Activated CD4-positive, alpha-beta T cell treated with anti-CD3 and anti-CD28 coated beads for 36 hours (primary cell): Measurements from ENCODE around the gene CSAD. TPM values are rescaled to one million over a fixed set of nuclear protein-coding genes. Genes with fewer than 3 reads are reported as not detected.
"Not testable (repeated sequence)": the region's sequence is repeated elsewhere in the genome, so short reads cannot be mapped to it uniquely, and the experiment has no call there.

Source experiments
- ATAC-seq: fragments of 200-7000 bp; cut with Tn5 transposase; one replicate; pipeline ENCODE4 v1.10.0; 2021; ENCODE audit warnings: mild to moderate bottlenecking, moderate library complexity
- CTCF ChIA-PET: fragments of 350-600 bp; sonication (Branson Sonifier 250); formaldehyde crosslinking; loops from one replicate; lab custom pipeline; 2021; ENCODE audit warnings: antibody characterized with exemption; lab: Charles Lee
- POLR2A ChIA-PET: fragments of 350-600 bp; sonication (Branson Sonifier 250); formaldehyde crosslinking; loops from one replicate; lab custom pipeline; 2021; ENCODE audit warnings: antibody characterized with exemption, inconsistent platforms; lab: Charles Lee
- DNase-seq: peaks from one replicate; pipeline ENCODE4 v3.0.0-alpha.2; 2020
- H3K27ac Mint-ChIP-seq: one replicate; pipeline ENCODE4 v1.8.0; 2021; ENCODE audit warnings: mixed read lengths
- H3K27me3 Mint-ChIP-seq: one replicate; pipeline ENCODE4 v1.8.0; 2021; ENCODE audit warnings: mixed read lengths
- H3K36me3 Mint-ChIP-seq: one replicate; pipeline ENCODE4 v1.8.0; 2021; ENCODE audit warnings: low read depth, mixed read lengths
- H3K4me1 Mint-ChIP-seq: one replicate; pipeline ENCODE4 v1.8.0; 2021; ENCODE audit warnings: mixed read lengths
- H3K4me3 Mint-ChIP-seq: one replicate; pipeline ENCODE4 v1.8.0; 2021; ENCODE audit warnings: mild to moderate bottlenecking, moderate library complexity, mixed read lengths
- H3K9me3 Mint-ChIP-seq: one replicate; pipeline ENCODE4 v1.8.0; 2021; ENCODE audit warnings: low read depth, mixed read lengths
- intact Hi-C, 2 experiments: fragments of 100-400 bp; cut with DNase I in 1 of 2; cut with micrococcal nuclease in 1 of 2; formaldehyde crosslinking; loops; one replicate each; pipeline versions ENCODE4 v1.14.2 to v1.15.1; 2022 to 2024; cut with DNase I, micrococcal nuclease
- total RNA-seq, 2 experiments: library from RNA; stranded (reverse); gene quantifications; one replicate each; pipeline ENCODE4 v1.2.3, GENCODE V29; 2021

CSAD gene
- total RNA-seq, 2 experiments from 2014 or later = 20.0 to 23.1 TPM

DNA sequence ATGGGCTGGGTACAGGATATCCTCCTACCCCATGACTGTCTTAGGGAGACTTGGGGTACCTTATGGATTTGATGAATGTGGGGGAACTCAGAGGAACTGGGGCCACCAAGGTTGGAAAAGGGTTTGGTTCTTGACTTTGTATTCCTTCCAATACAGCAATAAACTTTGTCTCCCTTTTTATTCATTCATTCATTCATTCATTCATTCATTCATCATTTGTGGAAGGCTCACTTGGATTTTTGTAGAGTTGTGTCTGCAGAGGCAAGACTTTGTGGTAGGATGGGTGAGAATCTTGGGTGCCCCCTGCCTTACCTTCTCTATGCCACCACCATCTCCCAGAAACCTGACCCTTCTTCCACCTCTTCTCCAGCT lies 56.4 kb downstream of the CSAD start:
- ChIA-PET CTCF (no interaction called here), POLR2A (no interaction called here)
- intact Hi-C loops = no loop called here
- Mint-ChIP-seq H3K4me1 (peaks cover 4% of the 10 kb centered on the region), H3K27ac (no peak overlapping the region), H3K4me3 (no peak overlapping the region), H3K9me3 (no peaks in the 10 kb centered on the region), H3K36me3 (no peaks in the 10 kb centered on the region), H3K27me3 (peaks cover 4% of the 10 kb centered on the region)
- DNase-seq (no peak), ATAC-seq (no peak)

DNA sequence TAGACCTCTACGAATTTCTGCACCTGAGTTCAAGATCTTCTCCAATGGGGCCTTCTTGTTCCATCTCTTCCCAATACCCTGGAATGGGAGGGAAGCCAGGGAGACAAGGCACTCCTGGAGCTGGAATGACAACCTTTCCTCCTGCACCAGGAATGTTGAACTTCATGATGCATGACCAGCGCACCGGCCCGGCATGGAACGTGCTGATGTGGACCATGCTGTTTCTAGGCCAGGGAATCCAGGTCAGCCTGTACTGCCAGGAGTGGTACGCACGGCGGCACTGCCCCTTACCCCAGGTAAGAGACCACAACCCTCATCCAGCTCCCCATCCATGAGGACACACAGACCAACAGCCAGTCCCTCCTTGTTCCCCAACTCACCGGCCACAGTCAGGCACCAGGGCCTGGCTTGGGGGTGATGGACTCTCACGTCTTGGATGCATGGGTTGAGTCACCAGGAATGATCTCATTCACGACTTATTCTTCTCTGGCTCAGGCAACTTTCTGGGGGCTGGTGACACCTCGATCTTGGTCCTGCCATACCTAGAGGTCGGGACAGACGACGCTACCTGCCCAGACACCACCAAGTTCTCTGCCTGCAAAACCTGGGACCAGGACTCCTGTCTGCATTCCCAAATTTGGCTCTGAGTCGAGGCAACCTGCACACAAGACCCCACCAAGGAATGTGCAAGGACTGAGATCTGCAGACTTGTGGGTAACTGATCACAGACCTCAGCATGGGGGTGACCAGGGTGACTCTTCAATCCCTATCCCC lies 57.0 kb downstream of the CSAD start:
- DNase-seq = no peak
- H3K4me1 Mint-ChIP-seq = peaks cover 4% of the 10 kb centered on the region
- H3K27me3 Mint-ChIP-seq = peaks cover 4% of the 10 kb centered on the region
- H3K9me3 Mint-ChIP-seq = no peaks in the 10 kb centered on the region
- intact Hi-C loops = no loop called here
- ATAC-seq = no peak
- H3K27ac Mint-ChIP-seq = no peak overlapping the region
- CTCF ChIA-PET = interaction anchor here (0.6 kb wide), 1 partner anchor 58 kb away, joined by 4 read pairs; no protein-coding TSS in a partner anchor
- H3K4me3 Mint-ChIP-seq = no peak overlapping the region
- H3K36me3 Mint-ChIP-seq = no peaks in the 10 kb centered on the region
- POLR2A ChIA-PET = no interaction called here

DNA sequence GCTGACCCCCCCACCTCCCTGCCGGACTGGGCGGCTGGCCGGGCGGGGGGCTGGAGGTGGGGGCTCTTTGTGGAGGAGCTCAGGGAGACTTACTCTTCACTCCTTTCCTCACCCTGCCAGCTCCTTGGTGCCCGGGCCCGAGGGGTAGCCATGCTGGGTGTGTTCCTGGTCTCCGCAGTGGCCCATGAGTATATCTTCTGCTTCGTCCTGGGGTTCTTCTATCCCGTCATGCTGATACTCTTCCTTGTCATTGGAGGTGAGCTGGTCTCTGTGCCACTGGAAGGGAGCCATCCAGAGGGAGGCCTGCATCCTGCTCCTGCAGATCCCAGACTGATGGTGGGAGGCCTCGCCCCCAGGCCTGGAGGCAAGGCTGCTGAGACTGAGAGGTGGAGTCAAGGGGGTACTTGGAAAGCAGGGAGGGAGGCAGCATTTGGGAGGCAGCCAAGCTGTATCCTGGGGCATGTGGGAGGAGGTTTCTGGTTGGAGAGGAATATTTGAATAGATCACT lies 57.7 kb downstream of the CSAD start:
- intact Hi-C loops = no loop called here
- H3K9me3 Mint-ChIP-seq = no peaks in the 10 kb centered on the region
- no peak overlapping the region for H3K27ac Mint-ChIP-seq
- H3K36me3 Mint-ChIP-seq = no peaks in the 10 kb centered on the region
- ATAC-seq (no peak), DNase-seq (no peak)
- peaks cover 4% of the 10 kb centered on the region for H3K27me3 Mint-ChIP-seq
- H3K4me1 Mint-ChIP-seq = peaks cover 4% of the 10 kb centered on the region
- H3K4me3 Mint-ChIP-seq = no peak overlapping the region
- ChIA-PET POLR2A (no interaction called here), CTCF (interaction anchor here (0.5 to 0.6 kb wide), 2 partner anchors 57 to 1200 kb away, joined by 3 to 4 read pairs; no protein-coding TSS in a partner anchor)

DNA sequence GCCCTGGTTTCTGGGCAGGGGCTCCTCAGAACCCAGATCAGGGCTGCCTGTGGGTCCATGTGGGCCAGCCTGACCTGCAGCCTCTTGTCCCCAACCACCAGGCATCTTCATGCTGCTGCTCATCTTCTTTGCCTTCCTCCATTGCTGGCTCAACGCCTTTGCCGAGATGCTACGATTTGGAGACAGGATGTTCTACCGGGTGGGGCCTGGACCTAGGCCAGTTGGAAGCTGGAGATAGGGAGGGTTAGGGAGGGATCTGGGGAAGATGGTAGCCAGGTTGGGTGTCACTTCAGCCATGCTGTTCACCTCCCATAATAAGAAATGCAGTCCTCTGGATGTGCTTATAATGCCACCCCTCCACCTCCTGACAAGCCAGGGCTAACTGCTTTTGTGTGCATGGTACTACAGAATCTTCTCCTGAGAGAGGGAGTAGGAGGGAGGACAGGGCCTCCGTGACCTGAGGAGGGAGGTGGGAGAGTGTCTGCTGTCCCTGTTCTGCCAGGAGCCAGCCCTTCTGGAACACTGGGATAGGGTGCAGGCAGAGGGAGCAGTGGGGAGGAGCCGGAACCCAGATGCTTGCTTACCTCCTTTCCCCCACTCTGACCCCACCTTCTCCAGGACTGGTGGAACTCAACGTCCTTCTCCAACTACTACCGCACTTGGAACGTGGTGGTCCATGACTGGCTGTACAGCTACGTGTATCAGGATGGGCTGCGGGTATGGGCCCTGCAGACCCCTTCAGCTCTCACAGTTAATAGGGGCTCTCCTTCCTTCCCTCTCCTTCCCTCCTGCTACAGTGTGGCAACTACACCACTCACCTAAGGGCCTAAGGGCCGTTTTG lies 59.8 kb downstream of the CSAD start:
- ATAC-seq (no peak), DNase-seq (no peak)
- ChIA-PET CTCF (no interaction called here), POLR2A (no interaction called here)
- Mint-ChIP-seq H3K36me3 (no peaks in the 10 kb centered on the region), H3K4me3 (no peak overlapping the region), H3K27ac (no peak overlapping the region), H3K4me1 (no peaks in the 10 kb centered on the region), H3K9me3 (no peaks in the 10 kb centered on the region), H3K27me3 (no peaks in the 10 kb centered on the region)
- intact Hi-C loops = no loop called here

DNA sequence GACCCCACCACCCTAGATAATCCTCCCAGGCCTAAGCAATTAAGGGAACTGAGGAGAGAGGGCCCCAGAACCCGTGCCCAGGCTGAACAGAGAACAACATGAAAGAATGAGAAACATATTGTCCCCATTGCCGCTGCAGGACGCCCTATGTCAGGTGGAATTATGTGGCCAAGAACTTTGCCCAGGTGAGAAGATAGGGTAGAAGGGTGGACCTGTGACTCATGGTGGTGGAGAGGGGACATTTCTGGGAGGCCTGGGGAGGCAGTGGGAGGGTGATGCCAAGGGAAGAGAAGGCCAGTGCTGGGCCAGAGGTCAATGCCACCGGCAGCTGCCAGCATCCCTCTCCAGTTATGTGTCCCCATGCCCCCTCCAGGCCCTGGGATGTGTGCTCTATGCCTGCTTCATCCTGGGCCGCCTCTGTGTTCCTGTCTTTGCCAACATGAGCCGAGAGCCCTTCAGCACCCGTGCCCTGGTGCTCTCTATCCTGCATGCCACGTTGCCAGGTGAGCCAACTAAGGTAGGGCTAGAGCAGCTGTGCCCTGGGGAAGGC lies 61.9 kb downstream of the CSAD start:
- intact Hi-C loops = no loop called here
- Mint-ChIP-seq H3K36me3 (no peaks in the 10 kb centered on the region), H3K9me3 (no peaks in the 10 kb centered on the region), H3K4me3 (no peak overlapping the region), H3K4me1 (no peaks in the 10 kb centered on the region), H3K27me3 (no peaks in the 10 kb centered on the region), H3K27ac (no peak overlapping the region)
- no peak for DNase-seq
- CTCF ChIA-PET = interaction anchor here (0.6 to 0.7 kb wide), 2 partner anchors 10 to 128 kb away, joined by 3 to 4 read pairs; no protein-coding TSS in a partner anchor
- ATAC-seq = no peak
- POLR2A ChIA-PET = no interaction called here

DNA sequence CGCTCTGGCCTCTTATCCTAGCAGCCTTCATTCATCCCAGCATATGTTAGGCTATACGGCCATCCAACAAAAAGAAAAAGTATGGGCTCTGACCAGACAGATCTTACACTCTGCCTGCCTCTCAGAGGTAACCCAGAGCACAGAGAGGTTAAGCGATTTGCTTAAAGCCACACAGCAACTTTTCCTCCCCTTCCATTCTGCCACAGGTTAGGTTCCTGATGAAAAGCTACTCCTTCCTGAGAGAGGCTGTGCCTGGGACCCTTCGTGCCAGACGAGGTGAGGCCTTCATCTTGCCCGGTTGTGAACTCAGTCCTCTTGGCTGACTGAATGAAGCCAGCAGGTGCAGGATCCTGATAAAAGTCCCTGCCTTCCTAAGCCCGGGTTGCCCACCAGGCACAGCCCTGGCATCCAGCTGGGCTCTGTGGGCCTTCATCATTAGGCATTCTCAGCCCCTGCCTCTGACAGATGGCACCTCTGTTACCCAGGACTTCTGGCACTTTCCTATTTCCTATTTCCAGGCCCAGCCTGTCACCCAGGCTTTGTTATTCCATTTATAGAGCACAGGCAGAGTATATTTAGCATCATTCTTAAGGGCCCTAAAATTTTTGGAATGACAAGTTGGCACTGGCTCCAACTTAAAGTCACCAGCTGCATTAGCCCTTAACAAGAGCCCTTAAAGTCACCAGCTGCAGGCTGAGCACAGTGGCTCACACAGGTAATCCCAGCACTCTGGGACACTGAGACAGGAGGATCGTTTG lies 64.7 kb downstream of the CSAD start:
- DNase-seq (no peak), ATAC-seq (no peak)
- POLR2A ChIA-PET = interaction anchor here (0.6 to 1.0 kb wide), 2 partner anchors 37 to 363 kb away, joined by 3 read pairs; partner anchors contain the start of gene SPRYD3

DNA sequence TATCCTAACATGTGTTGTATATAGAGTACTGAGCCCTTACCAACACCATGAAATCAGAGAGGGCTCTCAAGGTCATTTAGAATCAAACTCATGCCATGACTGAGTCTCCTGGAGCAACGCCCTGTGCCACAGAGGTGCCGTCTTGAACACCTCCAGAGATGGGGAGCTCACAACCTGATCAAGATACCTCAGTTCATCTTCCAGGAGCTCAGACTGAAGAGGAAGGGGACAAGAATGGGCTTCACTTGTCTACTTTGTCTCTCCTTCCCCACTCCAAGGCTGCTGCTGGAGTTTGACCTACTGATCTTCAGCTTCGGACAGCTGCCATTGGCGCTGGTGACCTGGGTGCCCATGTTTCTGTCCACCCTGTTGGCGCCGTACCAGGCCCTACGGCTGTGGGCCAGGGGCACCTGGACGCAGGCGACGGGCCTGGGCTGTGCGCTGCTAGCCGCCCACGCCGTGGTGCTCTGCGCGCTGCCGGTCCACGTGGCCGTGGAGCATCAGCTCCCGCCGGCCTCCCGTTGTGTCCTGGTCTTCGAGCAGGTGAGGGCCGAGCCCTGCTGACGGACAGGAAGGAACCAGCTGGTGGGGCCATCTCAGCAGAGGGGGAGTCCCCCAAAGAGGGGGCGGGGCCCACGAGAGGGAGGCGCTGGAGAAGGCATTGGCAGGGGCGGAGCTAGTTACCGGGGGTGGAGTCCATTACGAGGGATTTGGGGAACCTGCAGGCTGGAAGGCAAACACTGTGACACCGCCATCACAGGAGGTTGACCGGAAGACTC lies 65.4 kb downstream of the CSAD start:
- intact Hi-C loops = no loop called here
- no peak overlapping the region for H3K4me3 Mint-ChIP-seq

More for the DNA sequence above, 64.7 kb downstream of the CSAD start:
- H3K4me3 Mint-ChIP-seq = no peak overlapping the region
- intact Hi-C loops = no loop called here
- H3K9me3 Mint-ChIP-seq = no peaks in the 10 kb centered on the region
- H3K4me1 Mint-ChIP-seq = no peaks in the 10 kb centered on the region
- CTCF ChIA-PET = no interaction called here
- no peaks in the 10 kb centered on the region for H3K27me3 Mint-ChIP-seq
- H3K27ac Mint-ChIP-seq = no peak overlapping the region
- no peaks in the 10 kb centered on the region for H3K36me3 Mint-ChIP-seq

DNA sequence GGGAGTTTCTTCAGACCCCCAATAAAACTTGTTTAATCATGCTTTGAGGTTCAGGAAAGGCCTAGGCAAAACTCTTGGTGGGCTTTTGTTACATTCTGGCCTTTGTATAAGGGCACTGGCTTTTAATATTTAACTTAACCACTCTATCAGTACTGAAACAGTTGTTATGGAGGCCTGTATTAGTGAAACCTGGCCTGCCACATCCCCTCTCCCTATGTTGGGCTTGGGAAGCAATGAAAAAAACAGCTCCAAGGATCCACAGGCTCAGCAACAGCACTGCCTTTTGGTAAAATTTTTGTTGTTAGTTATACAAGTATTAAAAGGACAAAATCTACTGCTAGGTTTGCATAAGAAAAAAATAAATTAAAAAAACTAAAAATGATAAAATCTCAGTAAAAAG lies 66.8 kb downstream of the CSAD start:
- Mint-ChIP-seq H3K27ac (no peak overlapping the region), H3K9me3 (no peaks in the 10 kb centered on the region), H3K4me3 (no peak overlapping the region), H3K27me3 (no peaks in the 10 kb centered on the region), H3K4me1 (no peaks in the 10 kb centered on the region), H3K36me3 (no peaks in the 10 kb centered on the region)
- intact Hi-C loops = no loop called here
- ChIA-PET CTCF (interaction anchor here (0.8 to 1.1 kb wide), 2 partner anchors 17 to 246 kb away, joined by 3 read pairs; no protein-coding TSS in a partner anchor), POLR2A (no interaction called here)
- no peak for ATAC-seq
- DNase-seq = no peak

More for the DNA sequence above, 65.4 kb downstream of the CSAD start:
- Mint-ChIP-seq H3K27ac (no peak overlapping the region), H3K4me1 (no peaks in the 10 kb centered on the region), H3K27me3 (no peaks in the 10 kb centered on the region), H3K36me3 (no peaks in the 10 kb centered on the region), H3K9me3 (no peaks in the 10 kb centered on the region)
- ATAC-seq = peak; percentile 30
- ChIA-PET POLR2A (interaction anchor here (1.0 kb wide), 1 partner anchor 36 kb away, joined by 3 read pairs; the partner anchor contains the start of gene SPRYD3), CTCF (interaction anchor here (0.6 kb wide), 1 partner anchor 99 kb away, joined by 3 read pairs; no protein-coding TSS in a partner anchor)
- peak; percentile 29 for DNase-seq

DNA sequence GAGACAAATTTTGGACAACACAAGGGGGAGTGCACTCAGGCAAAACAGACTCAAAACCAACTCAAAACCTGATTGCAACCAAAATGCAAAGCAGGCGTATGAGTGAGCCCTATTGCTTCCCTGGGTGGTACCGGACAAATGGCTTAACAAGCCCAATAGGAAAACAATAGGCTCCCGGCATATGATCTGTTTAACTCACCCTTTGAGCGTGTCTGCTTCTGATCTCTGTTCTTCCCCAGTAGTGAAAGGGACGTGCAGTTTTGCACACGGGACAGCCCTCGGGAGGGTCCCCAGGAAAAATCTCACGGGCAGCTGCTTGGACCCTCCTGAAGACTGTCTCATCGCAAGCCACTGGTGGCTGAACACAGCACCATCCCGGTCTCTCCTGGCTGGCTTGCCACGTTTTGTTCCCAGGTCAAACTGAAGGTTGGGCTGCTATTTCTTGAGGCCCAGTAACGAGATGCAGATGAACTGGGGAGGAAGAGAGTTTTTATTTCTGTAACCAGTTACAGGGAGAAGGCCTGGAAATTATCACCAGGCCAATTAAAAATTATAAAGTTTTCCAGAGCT lies 67.5 kb downstream of the CSAD start:
- ChIA-PET POLR2A (no interaction called here), CTCF (interaction anchor here (1.1 kb wide), 1 partner anchor 18 kb away, joined by 3 read pairs; no protein-coding TSS in a partner anchor)
- intact Hi-C loops = no loop called here
- no peaks in the 10 kb centered on the region for H3K4me1 Mint-ChIP-seq
- ATAC-seq = no peak
- no peak for DNase-seq
- H3K27ac Mint-ChIP-seq = no peak overlapping the region
- no peaks in the 10 kb centered on the region for H3K36me3 Mint-ChIP-seq
- no peak overlapping the region for H3K4me3 Mint-ChIP-seq
- no peaks in the 10 kb centered on the region for H3K9me3 Mint-ChIP-seq
- H3K27me3 Mint-ChIP-seq = no peaks in the 10 kb centered on the region

DNA sequence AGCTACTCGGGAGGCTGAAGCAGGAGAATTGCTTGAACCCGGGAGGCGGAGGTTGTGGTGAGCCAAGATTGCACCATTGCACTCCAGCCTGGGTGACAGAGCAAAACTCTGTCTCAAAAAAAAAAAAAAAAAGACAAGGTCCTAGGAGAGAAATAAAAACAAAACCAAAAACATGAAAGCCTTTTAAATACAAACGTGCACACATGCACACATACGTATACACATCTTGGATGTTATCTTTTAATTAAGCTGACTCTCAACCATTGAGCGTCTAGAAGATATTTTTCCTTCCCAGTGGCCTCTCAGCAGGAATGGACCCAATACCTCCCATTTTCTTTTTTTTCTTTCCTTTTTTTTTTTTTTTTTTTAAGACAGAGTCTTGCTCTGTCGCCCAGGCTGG lies 68.3 kb downstream of the CSAD start:
- H3K36me3 Mint-ChIP-seq, H3K27ac Mint-ChIP-seq, ATAC-seq, H3K9me3 Mint-ChIP-seq, DNase-seq, H3K27me3 Mint-ChIP-seq, H3K4me1 Mint-ChIP-seq, intact Hi-C loops, H3K4me3 Mint-ChIP-seq, POLR2A ChIA-PET: not testable (repeated sequence)
- CTCF ChIA-PET = interaction anchor here (1.2 kb wide), 1 partner anchor 47 kb away, joined by 4 read pairs; no protein-coding TSS in a partner anchor
